GM12878 (cell line): ENCODE results near the gene WDSUB1. TPM values are rescaled to one million over a fixed set of nuclear protein-coding genes. Genes with fewer than 3 reads are reported as not detected.

ENCODE experiments used
- ESRRA ChIP-seq: IDR thresholded peaks from 2 replicates; pipeline ENCODE4 v1.6.1; 2012; ENCODE audit warnings: mild to moderate bottlenecking, low read length, improper control_type of control experiment
- NFYA ChIP-seq: IDR thresholded peaks from 2 replicates; pipeline ENCODE4 v1.6.1; 2011; ENCODE audit warnings: low read depth, mild to moderate bottlenecking, low read length, improper control_type of control experiment, borderline replicate concordance
- RAD21 ChIP-seq: IDR thresholded peaks from 2 replicates; pipeline ENCODE4 v1.6.1; 2011; ENCODE audit warnings: mild to moderate bottlenecking, low read depth, low read length, moderate library complexity; ENCODE audit not compliant: insufficient read depth
- ZNF384 ChIP-seq: IDR thresholded peaks from 2 replicates; pipeline ENCODE4 v1.6.1; 2012; ENCODE audit warnings: low read depth, mild to moderate bottlenecking, low read length, improper control_type of control experiment, borderline replicate concordance
- polyA plus RNA-seq, 11 experiments: library from polyadenylated mRNA; depleted of rRNA in 4 of 11; unstranded in 6 of 11; stranded (reverse) in 5 of 11; fragments of >200 nt; fragmentation: Nextera tagmentation in 4 of 11; fragmentation: Illumina TruSeq in 1 of 11; extraction: Ambion mirVana in 4 of 11; extraction: Trizol in 1 of 11; gene quantifications; 1 replicate in 1 of 11; 2 replicates in 10 of 11; pipeline versions ENCODE4 v1.2.1 to v1.2.3, GENCODE V29; 2011 to 2016; ENCODE audit warnings: inconsistent platforms in 2 of 11, missing spikeins in 2 of 11, low read depth in 1 of 11
- total RNA-seq, 4 experiments: library from RNA; depleted of rRNA in 3 of 4; stranded (reverse); fragments of >200 nt in 3 of 4; fragmentation: Illumina TruSeq in 1 of 4; extraction: Trizol in 1 of 4; gene quantifications; 2 replicates each; pipeline versions ENCODE4 v1.2.1 to v1.2.3, GENCODE V29; 2013 to 2021
- TF ChIP-seq, protein P1 (sequence below): fragments of 450-650 bp; IDR thresholded peaks from 2 replicates; pipeline ENCODE4 v1.6.1; 2017; ENCODE audit warnings: antibody characterized with exemption, mild to moderate bottlenecking, moderate library complexity
- TF ChIP-seq, protein P2 (sequence below): fragments of 150-350 bp; IDR thresholded peaks from 2 replicates; pipeline ENCODE4 v1.6.1; 2016; ENCODE audit warnings: low read depth, low read length
- TF ChIP-seq, protein P3 (sequence below): fragments of 450-650 bp; formaldehyde crosslinking; IDR thresholded peaks from 2 replicates; pipeline ENCODE4 v1.4.0; 2020; ENCODE audit warnings: mild to moderate bottlenecking, moderate library complexity

Gene WDSUB1
- total and polyA plus RNA-seq, 10 of the 15 experiments (the other 5 are each of a cell fraction or from before 2014, with no cell fraction given) = 4.4 to 12.7 (median 7.6) TPM

DNA sequence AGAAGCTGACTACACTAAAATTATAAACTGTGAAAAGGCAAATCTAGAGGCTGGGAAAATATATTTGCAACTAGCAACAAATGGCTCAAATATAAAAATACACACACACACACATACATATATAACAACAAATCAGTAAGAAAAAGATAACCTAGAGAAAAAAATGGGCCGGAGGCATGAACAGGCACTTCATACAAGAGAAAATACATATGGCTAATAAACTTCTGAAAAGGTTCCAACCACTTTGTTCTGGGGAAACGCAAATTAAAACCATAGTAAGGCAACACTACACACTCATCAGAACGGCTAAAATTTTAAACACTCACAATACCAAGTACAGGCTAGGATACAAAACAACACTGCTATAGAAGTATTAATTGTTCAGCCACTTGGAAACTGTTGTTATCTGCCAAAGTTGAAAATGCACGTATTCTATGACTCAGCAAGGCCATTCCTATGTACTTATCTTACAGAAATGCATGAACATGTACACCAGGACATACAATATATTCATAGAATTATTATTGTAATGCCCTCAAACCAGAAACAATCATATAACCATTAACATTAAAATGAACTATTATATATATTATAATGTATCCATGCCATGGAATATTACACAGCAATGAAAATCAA lies 15.6 kb downstream of the WDSUB1 start (continued):
- TF ChIP-seq, protein P1, sequence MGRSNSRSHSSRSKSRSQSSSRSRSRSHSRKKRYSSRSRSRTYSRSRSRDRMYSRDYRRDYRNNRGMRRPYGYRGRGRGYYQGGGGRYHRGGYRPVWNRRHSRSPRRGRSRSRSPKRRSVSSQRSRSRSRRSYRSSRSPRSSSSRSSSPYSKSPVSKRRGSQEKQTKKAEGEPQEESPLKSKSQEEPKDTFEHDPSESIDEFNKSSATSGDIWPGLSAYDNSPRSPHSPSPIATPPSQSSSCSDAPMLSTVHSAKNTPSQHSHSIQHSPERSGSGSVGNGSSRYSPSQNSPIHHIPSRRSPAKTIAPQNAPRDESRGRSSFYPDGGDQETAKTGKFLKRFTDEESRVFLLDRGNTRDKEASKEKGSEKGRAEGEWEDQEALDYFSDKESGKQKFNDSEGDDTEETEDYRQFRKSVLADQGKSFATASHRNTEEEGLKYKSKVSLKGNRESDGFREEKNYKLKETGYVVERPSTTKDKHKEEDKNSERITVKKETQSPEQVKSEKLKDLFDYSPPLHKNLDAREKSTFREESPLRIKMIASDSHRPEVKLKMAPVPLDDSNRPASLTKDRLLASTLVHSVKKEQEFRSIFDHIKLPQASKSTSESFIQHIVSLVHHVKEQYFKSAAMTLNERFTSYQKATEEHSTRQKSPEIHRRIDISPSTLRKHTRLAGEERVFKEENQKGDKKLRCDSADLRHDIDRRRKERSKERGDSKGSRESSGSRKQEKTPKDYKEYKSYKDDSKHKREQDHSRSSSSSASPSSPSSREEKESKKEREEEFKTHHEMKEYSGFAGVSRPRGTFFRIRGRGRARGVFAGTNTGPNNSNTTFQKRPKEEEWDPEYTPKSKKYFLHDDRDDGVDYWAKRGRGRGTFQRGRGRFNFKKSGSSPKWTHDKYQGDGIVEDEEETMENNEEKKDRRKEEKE = no peak
- TF ChIP-seq, protein P2, sequence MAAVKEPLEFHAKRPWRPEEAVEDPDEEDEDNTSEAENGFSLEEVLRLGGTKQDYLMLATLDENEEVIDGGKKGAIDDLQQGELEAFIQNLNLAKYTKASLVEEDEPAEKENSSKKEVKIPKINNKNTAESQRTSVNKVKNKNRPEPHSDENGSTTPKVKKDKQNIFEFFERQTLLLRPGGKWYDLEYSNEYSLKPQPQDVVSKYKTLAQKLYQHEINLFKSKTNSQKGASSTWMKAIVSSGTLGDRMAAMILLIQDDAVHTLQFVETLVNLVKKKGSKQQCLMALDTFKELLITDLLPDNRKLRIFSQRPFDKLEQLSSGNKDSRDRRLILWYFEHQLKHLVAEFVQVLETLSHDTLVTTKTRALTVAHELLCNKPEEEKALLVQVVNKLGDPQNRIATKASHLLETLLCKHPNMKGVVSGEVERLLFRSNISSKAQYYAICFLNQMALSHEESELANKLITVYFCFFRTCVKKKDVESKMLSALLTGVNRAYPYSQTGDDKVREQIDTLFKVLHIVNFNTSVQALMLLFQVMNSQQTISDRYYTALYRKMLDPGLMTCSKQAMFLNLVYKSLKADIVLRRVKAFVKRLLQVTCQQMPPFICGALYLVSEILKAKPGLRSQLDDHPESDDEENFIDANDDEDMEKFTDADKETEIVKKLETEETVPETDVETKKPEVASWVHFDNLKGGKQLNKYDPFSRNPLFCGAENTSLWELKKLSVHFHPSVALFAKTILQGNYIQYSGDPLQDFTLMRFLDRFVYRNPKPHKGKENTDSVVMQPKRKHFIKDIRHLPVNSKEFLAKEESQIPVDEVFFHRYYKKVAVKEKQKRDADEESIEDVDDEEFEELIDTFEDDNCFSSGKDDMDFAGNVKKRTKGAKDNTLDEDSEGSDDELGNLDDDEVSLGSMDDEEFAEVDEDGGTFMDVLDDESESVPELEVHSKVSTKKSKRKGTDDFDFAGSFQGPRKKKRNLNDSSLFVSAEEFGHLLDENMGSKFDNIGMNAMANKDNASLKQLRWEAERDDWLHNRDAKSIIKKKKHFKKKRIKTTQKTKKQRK = no peak
- TF ChIP-seq ZNF384 (no peak), NFYA (no peak), RAD21 (no peak), ESRRA (no peak)
- TF ChIP-seq, protein P3, sequence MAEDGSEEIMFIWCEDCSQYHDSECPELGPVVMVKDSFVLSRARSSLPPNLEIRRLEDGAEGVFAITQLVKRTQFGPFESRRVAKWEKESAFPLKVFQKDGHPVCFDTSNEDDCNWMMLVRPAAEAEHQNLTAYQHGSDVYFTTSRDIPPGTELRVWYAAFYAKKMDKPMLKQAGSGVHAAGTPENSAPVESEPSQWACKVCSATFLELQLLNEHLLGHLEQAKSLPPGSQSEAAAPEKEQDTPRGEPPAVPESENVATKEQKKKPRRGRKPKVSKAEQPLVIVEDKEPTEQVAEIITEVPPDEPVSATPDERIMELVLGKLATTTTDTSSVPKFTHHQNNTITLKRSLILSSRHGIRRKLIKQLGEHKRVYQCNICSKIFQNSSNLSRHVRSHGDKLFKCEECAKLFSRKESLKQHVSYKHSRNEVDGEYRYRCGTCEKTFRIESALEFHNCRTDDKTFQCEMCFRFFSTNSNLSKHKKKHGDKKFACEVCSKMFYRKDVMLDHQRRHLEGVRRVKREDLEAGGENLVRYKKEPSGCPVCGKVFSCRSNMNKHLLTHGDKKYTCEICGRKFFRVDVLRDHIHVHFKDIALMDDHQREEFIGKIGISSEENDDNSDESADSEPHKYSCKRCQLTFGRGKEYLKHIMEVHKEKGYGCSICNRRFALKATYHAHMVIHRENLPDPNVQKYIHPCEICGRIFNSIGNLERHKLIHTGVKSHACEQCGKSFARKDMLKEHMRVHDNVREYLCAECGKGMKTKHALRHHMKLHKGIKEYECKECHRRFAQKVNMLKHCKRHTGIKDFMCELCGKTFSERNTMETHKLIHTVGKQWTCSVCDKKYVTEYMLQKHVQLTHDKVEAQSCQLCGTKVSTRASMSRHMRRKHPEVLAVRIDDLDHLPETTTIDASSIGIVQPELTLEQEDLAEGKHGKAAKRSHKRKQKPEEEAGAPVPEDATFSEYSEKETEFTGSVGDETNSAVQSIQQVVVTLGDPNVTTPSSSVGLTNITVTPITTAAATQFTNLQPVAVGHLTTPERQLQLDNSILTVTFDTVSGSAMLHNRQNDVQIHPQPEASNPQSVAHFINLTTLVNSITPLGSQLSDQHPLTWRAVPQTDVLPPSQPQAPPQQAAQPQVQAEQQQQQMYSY = no peak
